ENCODE results near the gene LARP4.
"Not testable (repeated sequence)": the region's sequence is repeated elsewhere in the genome, so short reads cannot be mapped to it uniquely, and the experiment has no call there.

The LARP4 gene

GRCh38 chr12:50488801-50489200, 88.1 kb downstream of the LARP4 start:
- no peak for DNase-seq (ENCODE audit: low read depth)
- H3K4me3 ChIP-seq (ENCODE audit: low read length): no peak overlapping the region
- TF ChIP-seq, protein P1, sequence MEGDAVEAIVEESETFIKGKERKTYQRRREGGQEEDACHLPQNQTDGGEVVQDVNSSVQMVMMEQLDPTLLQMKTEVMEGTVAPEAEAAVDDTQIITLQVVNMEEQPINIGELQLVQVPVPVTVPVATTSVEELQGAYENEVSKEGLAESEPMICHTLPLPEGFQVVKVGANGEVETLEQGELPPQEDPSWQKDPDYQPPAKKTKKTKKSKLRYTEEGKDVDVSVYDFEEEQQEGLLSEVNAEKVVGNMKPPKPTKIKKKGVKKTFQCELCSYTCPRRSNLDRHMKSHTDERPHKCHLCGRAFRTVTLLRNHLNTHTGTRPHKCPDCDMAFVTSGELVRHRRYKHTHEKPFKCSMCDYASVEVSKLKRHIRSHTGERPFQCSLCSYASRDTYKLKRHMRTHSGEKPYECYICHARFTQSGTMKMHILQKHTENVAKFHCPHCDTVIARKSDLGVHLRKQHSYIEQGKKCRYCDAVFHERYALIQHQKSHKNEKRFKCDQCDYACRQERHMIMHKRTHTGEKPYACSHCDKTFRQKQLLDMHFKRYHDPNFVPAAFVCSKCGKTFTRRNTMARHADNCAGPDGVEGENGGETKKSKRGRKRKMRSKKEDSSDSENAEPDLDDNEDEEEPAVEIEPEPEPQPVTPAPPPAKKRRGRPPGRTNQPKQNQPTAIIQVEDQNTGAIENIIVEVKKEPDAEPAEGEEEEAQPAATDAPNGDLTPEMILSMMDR (IDR thresholded peaks at IDR 0.05; ENCODE audit: insufficient read depth, low read depth, low read length, missing control alignments): no peak

- not testable (repeated sequence) for DNase-seq (ENCODE audit: low read depth); H3K4me3 ChIP-seq (ENCODE audit: low read length)
Measured at GRCh38 chr12:50498119-50498518, 97.4 kb downstream of the LARP4 start.

- TF ChIP-seq, protein P1 (IDR thresholded peaks at IDR 0.05; ENCODE audit: insufficient read depth, low read depth, low read length, missing control alignments): peak; percentile 86
- DNase-seq (ENCODE audit: low read depth): peak; percentile 92
- peak within 1 kb of the TSS; percentile 87 for H3K4me3 ChIP-seq (ENCODE audit: low read length)
Measured at GRCh38 chr12:50504798-50505674, 104.4 kb downstream of the LARP4 start, which contains the start of gene DIP2B. Gene DIP2B, plus strand, starts transcription at chr12:50504985. Its CDS starts 156 bp downstream, at chr12:50505141.

DNA sequence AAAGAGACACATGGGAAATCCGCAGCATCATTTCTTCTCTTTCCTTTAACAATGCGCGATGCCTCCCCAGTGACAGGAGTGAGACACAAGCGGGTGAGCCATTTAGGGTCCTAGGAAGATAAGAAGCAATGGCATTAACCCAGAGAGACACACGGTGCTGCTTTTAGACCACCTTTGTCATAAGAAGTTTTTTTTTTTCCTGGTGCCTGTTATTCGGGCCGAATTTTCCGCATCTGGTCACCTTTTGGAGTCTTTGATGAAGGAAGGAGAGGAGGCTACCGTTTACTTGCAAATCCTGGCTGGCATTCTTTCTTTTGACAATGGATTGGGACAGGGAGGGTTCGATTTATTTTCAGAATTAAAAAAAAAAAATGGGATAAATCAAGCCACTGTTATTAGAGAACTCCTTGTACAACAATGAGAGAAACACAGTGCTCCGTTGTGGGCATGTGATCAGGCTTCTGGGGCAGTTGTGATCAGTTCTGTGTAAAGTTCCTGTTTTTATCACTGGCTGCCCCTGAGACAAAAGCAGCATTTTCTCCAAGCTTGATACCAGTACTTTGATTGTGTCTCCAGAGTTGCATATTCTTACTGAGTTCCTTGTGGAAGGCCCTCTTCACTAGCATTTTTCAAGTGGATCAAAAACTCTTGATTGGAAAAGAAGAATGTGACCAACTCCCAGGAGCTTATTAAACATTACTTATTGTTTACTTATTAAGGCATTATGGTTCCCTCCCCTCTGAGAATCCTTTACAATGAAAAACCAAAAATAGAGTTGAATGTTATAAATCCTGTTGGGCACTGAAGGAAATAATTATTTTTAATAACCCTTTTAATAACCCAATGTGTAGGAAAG, 105.2 kb downstream of the LARP4 start:
- DNase-seq (ENCODE audit: low read depth): peak; percentile 28
- TF ChIP-seq, protein P1 (IDR thresholded peaks at IDR 0.05; ENCODE audit: insufficient read depth, low read depth, low read length, missing control alignments): no peak
- H3K4me3 ChIP-seq (ENCODE audit: low read length): peak overlapping the region; percentile 87

DNA sequence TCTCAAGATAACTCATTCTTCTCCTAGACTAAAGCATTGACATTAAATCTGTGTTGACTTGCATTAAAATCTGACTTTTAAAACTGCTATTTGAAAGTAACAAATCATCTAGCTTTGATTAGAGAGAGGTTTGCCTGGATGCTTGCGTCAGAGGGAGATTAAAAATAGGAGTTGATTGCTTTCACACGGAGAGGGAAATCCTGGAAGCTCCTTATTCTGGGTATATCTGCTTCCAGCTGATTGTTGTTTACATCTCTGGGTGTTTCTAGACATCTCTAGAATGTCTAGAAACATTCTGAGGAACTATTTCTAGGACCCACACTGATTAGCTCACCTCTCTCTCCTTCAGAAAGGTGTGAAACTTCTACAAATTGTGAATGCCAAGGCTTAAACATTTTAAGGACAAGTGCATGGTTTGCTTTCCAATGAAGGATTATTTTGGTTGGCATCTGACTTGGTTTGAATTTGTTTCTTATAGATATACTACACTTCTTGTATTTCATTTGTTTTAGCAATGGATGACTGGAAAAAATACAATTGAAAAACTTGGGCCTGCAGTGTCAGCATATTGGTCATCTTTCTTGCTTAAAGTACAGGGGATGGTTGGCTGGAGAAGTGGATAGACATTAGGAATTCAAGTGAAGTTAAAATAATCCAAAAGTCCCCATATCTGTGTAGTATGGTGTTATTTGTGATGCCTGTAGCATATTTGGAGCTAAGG, 106.2 kb downstream of the LARP4 start:
- peak overlapping the region; percentile 87 for H3K4me3 ChIP-seq (ENCODE audit: low read length)
- DNase-seq (ENCODE audit: low read depth): no peak
- TF ChIP-seq, protein P1 (IDR thresholded peaks at IDR 0.05; ENCODE audit: insufficient read depth, low read depth, low read length, missing control alignments): no peak

- TF ChIP-seq, protein P1 (IDR thresholded peaks at IDR 0.05; ENCODE audit: insufficient read depth, low read depth, low read length, missing control alignments): no peak
- no peak for DNase-seq (ENCODE audit: low read depth)
- no peak overlapping the region for H3K4me3 ChIP-seq (ENCODE audit: low read length)
Measured at GRCh38 chr12:50507474-50507838, 106.8 kb downstream of the LARP4 start.

- H3K4me3 ChIP-seq (ENCODE audit: low read length): no peak overlapping the region
- DNase-seq (ENCODE audit: low read depth): peak; percentile 44
- TF ChIP-seq, protein P1 (IDR thresholded peaks at IDR 0.05; ENCODE audit: insufficient read depth, low read depth, low read length, missing control alignments): no peak
Measured at GRCh38 chr12:50507930-50508329, 107.2 kb downstream of the LARP4 start.
